ENCODE results near the gene DYNLT4. TPM values are rescaled to one million over a fixed set of nuclear protein-coding genes. Genes with fewer than 3 reads are reported as not detected.
A peak's percentile ranks its signal among the peaks of the same experiment; 100 is the strongest.

Gene DYNLT4
- total RNA-seq, 1 experiment from 2014 or later: 0.31 TPM

DNA sequence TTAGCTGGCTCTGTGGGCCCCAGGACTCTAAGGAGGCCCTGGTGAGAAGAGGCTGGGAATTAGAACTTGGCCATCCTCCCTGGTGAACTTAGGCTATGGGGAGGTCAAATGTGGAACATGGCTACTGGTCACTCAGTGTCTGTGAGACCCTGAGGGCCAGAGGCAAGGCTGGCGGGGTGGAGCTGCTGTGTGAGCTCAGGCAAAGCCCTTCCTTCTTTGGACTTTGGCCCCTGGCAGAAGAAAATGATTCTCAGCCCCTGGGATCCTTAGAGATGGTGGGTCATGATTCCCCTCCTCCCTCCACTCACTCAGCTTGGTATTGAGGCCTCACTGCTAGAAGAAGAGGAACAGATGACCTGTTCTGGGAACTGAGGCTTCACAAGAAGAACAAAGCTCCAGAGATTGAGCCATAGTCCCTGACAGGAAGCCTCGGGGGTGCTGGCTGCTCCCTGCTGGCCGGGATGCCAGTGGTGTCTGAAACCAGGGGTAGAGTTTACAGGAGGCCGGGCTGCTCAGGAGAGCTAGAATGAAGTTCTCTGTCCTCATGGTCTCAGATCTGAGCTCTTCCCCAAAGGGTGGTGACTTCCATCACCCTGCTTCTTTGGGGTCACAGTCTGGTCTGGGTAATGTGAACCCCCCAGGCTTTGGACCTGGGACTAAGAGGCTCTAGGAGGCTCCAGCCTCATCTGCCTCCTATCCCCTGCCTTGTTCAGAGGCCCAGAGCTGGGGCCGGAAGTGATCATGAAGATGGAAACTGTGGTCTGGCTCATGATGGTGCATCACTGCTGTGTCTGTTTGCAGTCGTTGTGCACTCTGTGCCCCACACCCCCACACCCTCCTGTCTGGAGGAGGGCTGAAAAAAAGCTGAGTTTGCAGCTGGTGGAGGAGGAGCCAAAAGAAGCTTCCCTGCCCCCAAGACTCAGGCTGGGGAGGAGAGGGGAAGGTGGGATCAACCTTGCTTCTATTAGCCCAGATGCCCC lies 2.1 kb upstream of the DYNLT4 start:
- ATAC-seq (no peak), DNase-seq (ENCODE audit: low spot score) (no peak)
- Mint-ChIP-seq H3K9me3 (no peaks in the 10 kb centered on the region), H3K4me1 (peaks cover 32% of the 10 kb centered on the region), H3K4me3 (peak overlapping the region; percentile 45), H3K27ac (peak overlapping the region; percentile 78), H3K36me3 (peaks cover 8% of the 10 kb centered on the region), H3K27me3 (ENCODE audit: low read depth) (peaks cover 7% of the 10 kb centered on the region)
- TF ChIP-seq, protein P1, sequence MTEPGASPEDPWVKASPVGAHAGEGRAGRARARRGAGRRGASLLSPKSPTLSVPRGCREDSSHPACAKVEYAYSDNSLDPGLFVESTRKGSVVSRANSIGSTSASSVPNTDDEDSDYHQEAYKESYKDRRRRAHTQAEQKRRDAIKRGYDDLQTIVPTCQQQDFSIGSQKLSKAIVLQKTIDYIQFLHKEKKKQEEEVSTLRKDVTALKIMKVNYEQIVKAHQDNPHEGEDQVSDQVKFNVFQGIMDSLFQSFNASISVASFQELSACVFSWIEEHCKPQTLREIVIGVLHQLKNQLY (CRISPR knock-in tag; IDR thresholded peaks at IDR 0.05): no peak
- TF ChIP-seq NR1H2 (CRISPR knock-in tag; IDR thresholded peaks at IDR 0.05): no peak
- ChIA-PET CTCF (interaction anchor here (0.8 to 2.9 kb wide), 16 partner anchors 8 to 494 kb away, joined by 3 to 44 read pairs (median 6); partner anchors contain the start of genes BEST4, PLK3, PTCH2 and RNU5D-1), POLR2A (interaction anchor here (0.5 to 2.6 kb wide), 9 partner anchors 9 to 205 kb away, joined by 3 to 24 read pairs (median 5); partner anchors contain the start of genes EIF2B3, PLK3, PTCH2 and RNU5D-1)

DNA sequence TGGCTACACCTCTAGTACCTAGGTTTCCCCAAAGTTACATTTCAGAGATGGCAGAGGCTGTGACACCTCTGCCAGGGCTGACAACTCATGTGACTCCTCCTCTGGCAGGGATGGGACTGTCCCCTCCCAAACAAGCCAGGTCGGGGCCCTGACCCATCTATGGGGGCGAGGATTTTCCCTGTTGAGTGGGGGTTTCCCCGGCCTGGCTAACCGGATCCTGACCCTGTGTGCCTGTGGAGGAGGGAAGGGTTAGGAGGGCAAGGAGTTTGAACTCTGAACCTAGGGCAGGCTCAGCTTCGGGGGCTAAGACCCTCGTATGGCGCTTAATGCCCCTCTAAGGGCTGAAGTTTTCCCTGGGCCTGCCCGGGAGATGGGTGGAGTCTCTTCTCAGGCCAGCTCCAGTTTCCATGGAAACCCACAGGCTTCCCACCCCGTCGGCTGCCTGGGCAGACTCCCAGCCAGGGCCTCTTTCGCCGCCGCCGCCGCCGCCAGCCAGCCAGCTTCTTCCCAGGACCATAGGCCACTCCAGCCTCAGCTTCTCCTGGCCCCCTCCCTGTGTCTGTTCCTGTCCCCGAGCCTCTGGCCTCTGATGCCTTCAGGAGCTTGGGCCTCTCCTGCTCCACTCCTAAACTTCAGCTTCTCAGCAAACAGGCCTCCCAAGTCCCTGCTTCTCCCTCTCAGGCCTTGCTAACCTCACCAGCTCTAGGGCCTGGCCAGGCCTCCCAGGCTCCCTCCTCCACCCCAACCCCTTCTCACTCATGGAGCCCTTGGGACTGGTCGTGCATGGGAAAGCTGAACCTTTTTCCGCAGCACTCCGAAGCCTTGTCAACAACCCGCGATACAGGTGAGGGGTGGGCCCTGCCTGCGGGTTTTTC lies 1.1 kb upstream of the DYNLT4 start, which contains the start of gene BTBD19:
TSS of gene BTBD19 (plus strand) at position 461 of the 875 bp plus-strand sequence. CDS start at position 759, 298 bp downstream.
- Mint-ChIP-seq H3K36me3 (peaks cover 10% of the 10 kb centered on the region), H3K27me3 (ENCODE audit: low read depth) (peaks cover 7% of the 10 kb centered on the region), H3K4me3 (peak within 1 kb of the TSS; percentile 45), H3K9me3 (no peaks in the 10 kb centered on the region), H3K27ac (peak within 1 kb of the TSS; percentile 100), H3K4me1 (peaks cover 32% of the 10 kb centered on the region)
- CTCF ChIA-PET: interaction anchor here (0.6 to 2.9 kb wide), 18 partner anchors 8 to 495 kb away, joined by 3 to 44 read pairs (median 6); partner anchors contain the start of genes BEST4, PLK3, PTCH2 and RNU5D-1
- 0 out of 2 replicates have a peak, but pooled peaks have one; percentile 17 for TF ChIP-seq NFE2L1 (CRISPR knock-in tag; IDR thresholded peaks at IDR 0.05)
- TF ChIP-seq, protein P2, sequence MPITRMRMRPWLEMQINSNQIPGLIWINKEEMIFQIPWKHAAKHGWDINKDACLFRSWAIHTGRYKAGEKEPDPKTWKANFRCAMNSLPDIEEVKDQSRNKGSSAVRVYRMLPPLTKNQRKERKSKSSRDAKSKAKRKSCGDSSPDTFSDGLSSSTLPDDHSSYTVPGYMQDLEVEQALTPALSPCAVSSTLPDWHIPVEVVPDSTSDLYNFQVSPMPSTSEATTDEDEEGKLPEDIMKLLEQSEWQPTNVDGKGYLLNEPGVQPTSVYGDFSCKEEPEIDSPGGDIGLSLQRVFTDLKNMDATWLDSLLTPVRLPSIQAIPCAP (CRISPR knock-in tag; IDR thresholded peaks at IDR 0.05): no peak
- TF ChIP-seq CREM (CRISPR knock-in tag; IDR thresholded peaks at IDR 0.05): no peak
- TF ChIP-seq, protein P3, sequence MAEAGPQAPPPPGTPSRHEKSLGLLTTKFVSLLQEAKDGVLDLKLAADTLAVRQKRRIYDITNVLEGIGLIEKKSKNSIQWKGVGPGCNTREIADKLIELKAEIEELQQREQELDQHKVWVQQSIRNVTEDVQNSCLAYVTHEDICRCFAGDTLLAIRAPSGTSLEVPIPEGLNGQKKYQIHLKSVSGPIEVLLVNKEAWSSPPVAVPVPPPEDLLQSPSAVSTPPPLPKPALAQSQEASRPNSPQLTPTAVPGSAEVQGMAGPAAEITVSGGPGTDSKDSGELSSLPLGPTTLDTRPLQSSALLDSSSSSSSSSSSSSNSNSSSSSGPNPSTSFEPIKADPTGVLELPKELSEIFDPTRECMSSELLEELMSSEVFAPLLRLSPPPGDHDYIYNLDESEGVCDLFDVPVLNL (CRISPR knock-in tag; IDR thresholded peaks at IDR 0.05; ENCODE audit: borderline replicate concordance, low read depth): no peak
- TF ChIP-seq, protein P1 (CRISPR knock-in tag; IDR thresholded peaks at IDR 0.05): no peak
- TF ChIP-seq MYBL2 (CRISPR knock-in tag; IDR thresholded peaks at IDR 0.05): no peak
- TF ChIP-seq SOX15 (CRISPR knock-in tag; IDR thresholded peaks at IDR 0.05): no peak
- peak; percentile 40; the same call in 1 of the 2 replicates for TF ChIP-seq SP1 (CRISPR knock-in tag; conservative IDR thresholded peaks at IDR 0.05)
- TF ChIP-seq, protein P4, sequence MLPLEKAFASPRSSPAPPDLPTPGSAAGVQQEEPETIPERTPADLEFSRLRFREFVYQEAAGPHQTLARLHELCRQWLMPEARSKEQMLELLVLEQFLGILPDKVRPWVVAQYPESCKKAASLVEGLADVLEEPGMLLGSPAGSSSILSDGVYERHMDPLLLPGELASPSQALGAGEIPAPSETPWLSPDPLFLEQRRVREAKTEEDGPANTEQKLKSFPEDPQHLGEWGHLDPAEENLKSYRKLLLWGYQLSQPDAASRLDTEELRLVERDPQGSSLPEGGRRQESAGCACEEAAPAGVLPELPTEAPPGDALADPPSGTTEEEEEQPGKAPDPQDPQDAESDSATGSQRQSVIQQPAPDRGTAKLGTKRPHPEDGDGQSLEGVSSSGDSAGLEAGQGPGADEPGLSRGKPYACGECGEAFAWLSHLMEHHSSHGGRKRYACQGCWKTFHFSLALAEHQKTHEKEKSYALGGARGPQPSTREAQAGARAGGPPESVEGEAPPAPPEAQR (CRISPR knock-in tag; IDR thresholded peaks at IDR 0.05): no peak
- TF ChIP-seq TEAD1 (CRISPR knock-in tag; IDR thresholded peaks at IDR 0.05): 0 out of 2 replicates have a peak, but pooled peaks have one; percentile 13
- peak; percentile 72 for DNase-seq (ENCODE audit: low spot score)
- POLR2A ChIA-PET: interaction anchor here (0.5 to 2.6 kb wide), 12 partner anchors 8 to 206 kb away, joined by 3 to 24 read pairs (median 4); partner anchors contain the start of genes EIF2B3, PLK3, RNU5D-1 and RPS8
- peak; percentile 55 for ATAC-seq

All from WTC11 (cell line).